Measurements from ENCODE around the gene OR10T2. TPM values are rescaled to one million over a fixed set of nuclear protein-coding genes. Genes with fewer than 3 reads are reported as not detected.

The OR10T2 gene
- total and polyA plus RNA-seq, 2 of the 4 experiments (the other 2 are of a cell fraction), result not detected

GRCh38 chr1:158425027-158425426 lies 25.8 kb upstream of the OR10T2 start:
- Histone ChIP-seq H3K36me3 (ENCODE audit: control insufficient read depth, insufficient read depth, low read length) (no peaks in the 10 kb centered on the region), H4K8ac (ENCODE audit: low read depth in 2 of 2, low read length in 2 of 2) (no peak overlapping the region), H4K91ac (ENCODE audit: insufficient read depth, low read depth, low read length) (no peak overlapping the region), H3K9me1 (ENCODE audit: insufficient read depth, low read length) (no peaks in the 10 kb centered on the region), H3K9ac (ENCODE audit: low read depth, low read length) (no peak overlapping the region), H2BK120ac (ENCODE audit: low read depth, low read length) (no peak overlapping the region), H3K79me1 (ENCODE audit: low read depth in 1 of 2, low read length in 2 of 2) (no peaks in the 10 kb centered on the region), H3K4me2 (ENCODE audit: low read depth, low read length) (no peak overlapping the region), H3K18ac (ENCODE audit: low read depth, low read length) (no peak overlapping the region), H4K20me1 (ENCODE audit: insufficient read depth, low read length) (no peaks in the 10 kb centered on the region), H2AFZ (replicated peaks; ENCODE audit: low read length, poor library complexity) (no peak overlapping the region), H3K23ac (ENCODE audit: low read depth, low read length) (no peak overlapping the region), H3K56ac (ENCODE audit: extremely low read depth, insufficient read depth, low read length) (no peak overlapping the region), H4K5ac (ENCODE audit: low read depth, low read length) (no peak overlapping the region), H3K27me3 (ENCODE audit: control insufficient read depth, insufficient read depth, low read length) (no peaks in the 10 kb centered on the region), H2AK5ac (ENCODE audit: low read depth, low read length) (no peak overlapping the region), H3K27ac (ENCODE audit: insufficient read depth, low read length) (no peak overlapping the region), H3K4ac (ENCODE audit: low read depth, low read length) (no peak overlapping the region), H3K14ac (replicated peaks; ENCODE audit: low read depth, low read length) (no peak overlapping the region), H2AK9ac (replicated peaks; ENCODE audit: low read depth, low read length, poor library complexity) (no peak overlapping the region), H2BK15ac (ENCODE audit: low read depth, low read length) (no peak overlapping the region), H2BK20ac (ENCODE audit: low read depth, low read length) (no peak overlapping the region), H3K4me1 (ENCODE audit: control insufficient read depth, insufficient read depth, low read length) (no peaks in the 10 kb centered on the region), H3K4me3 (ENCODE audit: insufficient read depth, low read depth, low read length) (no peak overlapping the region), H3K9me3 (ENCODE audit: control insufficient read depth, insufficient read depth, low read length) (no peaks in the 10 kb centered on the region; the same call in 1 of the 2 replicates), H2BK5ac (ENCODE audit: low read depth, low read length, poor library complexity, severe bottlenecking) (no peak overlapping the region)
- BruUV-seq (replicated peaks), result no TSS peak
- ChIA-PET CTCF (no interaction called here), POLR2A (ENCODE audit: unreplicated experiment) (no interaction called here)
- intact Hi-C loops (cut with micrococcal nuclease) (no loop called here), dilution Hi-C loops (cut with HindIII; ENCODE audit: low sequenced_read_pairs, unreplicated experiment) (no loop called here), in situ Hi-C loops (cut with MboI; ENCODE audit: low sequenced_read_pairs) (no loop called here)
- TF ChIP-seq RAD21 (IDR thresholded peaks at IDR 0.05; ENCODE audit: low read length) (no peak), RFX5 (IDR thresholded peaks at IDR 0.05; ENCODE audit: low read depth, low read length) (no peak), POLR2A (IDR thresholded peaks at IDR 0.05; ENCODE audit: low read depth, low read length) (no peak), CEBPB (IDR thresholded peaks at IDR 0.05; ENCODE audit: low read depth, low read length) (no peak)
- no peak for DNase-seq
- ATAC-seq (ENCODE audit: low read depth), result no peak

Data from IMR-90 (cell line).